A549 (cell line): Measurements from ENCODE around the gene KLHL36.

Experiments
- POLR2A ChIP-seq: IDR thresholded peaks from 2 replicates; pipeline ENCODE4 v1.6.1; 2012; ENCODE audit warnings: mild to moderate bottlenecking, low read length
- RAD21 ChIP-seq, 2 experiments: fragments of >200 bp in 1 of 2; sonication (Bioruptor Twin) in 1 of 2; formaldehyde crosslinking in 1 of 2; IDR thresholded peaks in 1 of 2; conservative IDR thresholded peaks in 1 of 2; 2 replicates in 1 of 2; 3 replicates in 1 of 2; pipeline ENCODE4 v1.6.1; 2012 to 2018; ENCODE audit warnings: inconsistent platforms in 1 of 2
- SMC3 ChIP-seq: fragments of >200 bp; sonication (Bioruptor Twin); formaldehyde crosslinking; IDR thresholded peaks from 3 replicates; pipeline ENCODE4 v1.6.1; 2018; ENCODE audit warnings: inconsistent platforms
- SREBF2 ChIP-seq: fragments of 450-650 bp; IDR thresholded peaks from 2 replicates; pipeline ENCODE4 v1.6.1; 2014; ENCODE audit warnings: mild to moderate bottlenecking, moderate library complexity
- TF ChIP-seq, protein P1 (sequence below): IDR thresholded peaks from 2 replicates; pipeline ENCODE4 v1.6.1; 2012
- TF ChIP-seq, protein P2 (sequence below): fragments of >200 bp; sonication (Bioruptor Twin); formaldehyde crosslinking; IDR thresholded peaks from 3 replicates; pipeline ENCODE4 v1.5.1; 2016
- TF ChIP-seq, protein P3 (sequence below): fragments of 150-350 bp; IDR thresholded peaks from 2 replicates; pipeline ENCODE4 v1.6.1; 2014; ENCODE audit warnings: low read depth, mild to moderate bottlenecking, low read length

DNA sequence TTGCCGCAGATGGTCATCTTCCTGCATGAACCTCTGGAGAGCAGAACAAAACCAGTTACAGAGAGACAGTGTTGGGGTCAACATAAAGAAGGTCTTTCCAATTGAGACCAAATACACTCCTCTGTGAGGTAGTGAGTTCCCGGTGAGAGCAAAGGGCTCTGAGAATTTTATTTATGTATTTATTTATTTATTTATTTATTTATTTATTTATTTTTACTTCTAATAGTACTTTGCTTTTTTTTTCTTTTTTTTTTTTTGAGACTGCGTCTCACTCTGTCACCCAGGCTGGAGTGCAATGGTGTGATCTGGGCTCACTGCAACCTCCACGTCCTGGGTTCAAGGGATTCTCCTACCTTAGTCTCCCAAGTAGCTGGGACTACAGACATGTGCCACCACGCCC is 18.3 kb upstream of the KLHL36 start:
- TF ChIP-seq, protein P1, sequence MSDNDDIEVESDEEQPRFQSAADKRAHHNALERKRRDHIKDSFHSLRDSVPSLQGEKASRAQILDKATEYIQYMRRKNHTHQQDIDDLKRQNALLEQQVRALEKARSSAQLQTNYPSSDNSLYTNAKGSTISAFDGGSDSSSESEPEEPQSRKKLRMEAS, result no peak
- TF ChIP-seq SREBF2 (no peak), RAD21 (conservative IDR thresholded peaks at IDR 0.05 in 1 of 2, IDR thresholded peaks at IDR 0.05 in 1 of 2) (no peak), POLR2A (no peak), SMC3 (no peak)
- TF ChIP-seq, protein P2, sequence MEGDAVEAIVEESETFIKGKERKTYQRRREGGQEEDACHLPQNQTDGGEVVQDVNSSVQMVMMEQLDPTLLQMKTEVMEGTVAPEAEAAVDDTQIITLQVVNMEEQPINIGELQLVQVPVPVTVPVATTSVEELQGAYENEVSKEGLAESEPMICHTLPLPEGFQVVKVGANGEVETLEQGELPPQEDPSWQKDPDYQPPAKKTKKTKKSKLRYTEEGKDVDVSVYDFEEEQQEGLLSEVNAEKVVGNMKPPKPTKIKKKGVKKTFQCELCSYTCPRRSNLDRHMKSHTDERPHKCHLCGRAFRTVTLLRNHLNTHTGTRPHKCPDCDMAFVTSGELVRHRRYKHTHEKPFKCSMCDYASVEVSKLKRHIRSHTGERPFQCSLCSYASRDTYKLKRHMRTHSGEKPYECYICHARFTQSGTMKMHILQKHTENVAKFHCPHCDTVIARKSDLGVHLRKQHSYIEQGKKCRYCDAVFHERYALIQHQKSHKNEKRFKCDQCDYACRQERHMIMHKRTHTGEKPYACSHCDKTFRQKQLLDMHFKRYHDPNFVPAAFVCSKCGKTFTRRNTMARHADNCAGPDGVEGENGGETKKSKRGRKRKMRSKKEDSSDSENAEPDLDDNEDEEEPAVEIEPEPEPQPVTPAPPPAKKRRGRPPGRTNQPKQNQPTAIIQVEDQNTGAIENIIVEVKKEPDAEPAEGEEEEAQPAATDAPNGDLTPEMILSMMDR, result no peak
- TF ChIP-seq, protein P3, sequence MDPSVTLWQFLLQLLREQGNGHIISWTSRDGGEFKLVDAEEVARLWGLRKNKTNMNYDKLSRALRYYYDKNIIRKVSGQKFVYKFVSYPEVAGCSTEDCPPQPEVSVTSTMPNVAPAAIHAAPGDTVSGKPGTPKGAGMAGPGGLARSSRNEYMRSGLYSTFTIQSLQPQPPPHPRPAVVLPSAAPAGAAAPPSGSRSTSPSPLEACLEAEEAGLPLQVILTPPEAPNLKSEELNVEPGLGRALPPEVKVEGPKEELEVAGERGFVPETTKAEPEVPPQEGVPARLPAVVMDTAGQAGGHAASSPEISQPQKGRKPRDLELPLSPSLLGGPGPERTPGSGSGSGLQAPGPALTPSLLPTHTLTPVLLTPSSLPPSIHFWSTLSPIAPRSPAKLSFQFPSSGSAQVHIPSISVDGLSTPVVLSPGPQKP, result no peak
